Cardiac muscle cell (in vitro differentiated cells and primary cell): ENCODE results near the gene SDHC. TPM values are rescaled to one million over a fixed set of nuclear protein-coding genes. Genes with fewer than 3 reads are reported as not detected.

Experiments used
- DNase-seq, 2 donors: peaks; one replicate each; pipeline versions ENCODE4 v3.0.0 to v3.0.0-alpha.2; 2010 to 2017; ENCODE audit warnings: low read depth in 1 of 2, low spot score in 1 of 2
- H3K27ac ChIP-seq: fragments of 200-600 bp; sonication (generic); 2 replicates; pipeline ENCODE4 v1.5.1; 2016
- H3K27me3 ChIP-seq: fragments of 200-600 bp; sonication (generic); 2 replicates; pipeline ENCODE4 v1.6.0; 2016; ENCODE audit warnings: control low read depth
- H3K36me3 ChIP-seq: fragments of 200-600 bp; sonication (generic); 2 replicates; pipeline ENCODE4 v1.5.1; 2016; ENCODE audit warnings: control low read depth
- H3K4me1 ChIP-seq: fragments of 200-600 bp; sonication (generic); 2 replicates; pipeline ENCODE4 v1.8.1; 2017; ENCODE audit warnings: low read depth, mild to moderate bottlenecking, mixed run types
- H3K4me3 ChIP-seq: fragments of 200-600 bp; sonication (generic); 2 replicates; pipeline ENCODE4 v1.5.1; 2016; ENCODE audit warnings: mild to moderate bottlenecking
- H3K9me3 ChIP-seq: fragments of 200-600 bp; sonication (generic); 2 replicates; pipeline ENCODE4 v1.5.1; 2017; ENCODE audit warnings: low read depth, mild to moderate bottlenecking, control low read depth
- CTCF ChIP-seq: IDR thresholded peaks from 2 replicates; pipeline ENCODE4 v1.5.1; 2012; ENCODE audit warnings: low read depth, mild to moderate bottlenecking, low read length
- polyA plus RNA-seq: library from polyadenylated mRNA; unstranded; fragments of >200 nt; fragmentation: Nextera tagmentation; extraction: Ambion mirVana; gene quantifications from 2 replicates; pipeline ENCODE4 v1.2.1, GENCODE V29; 2016
- total RNA-seq: library from RNA; depleted of rRNA; stranded (reverse); fragments of >200 nt; gene quantifications from 2 replicates; pipeline ENCODE4 v1.2.3, GENCODE V29; 2016

The SDHC gene
- total and polyA plus RNA-seq, 2 experiments from 2014 or later: 22.5 to 333 TPM

- Histone ChIP-seq H3K4me1 (no peaks in the 10 kb centered on the region), H3K9me3 (no peaks in the 10 kb centered on the region), H3K27me3 (no peaks in the 10 kb centered on the region), H3K27ac (no peak overlapping the region), H3K4me3 (no peak overlapping the region), H3K36me3 (peaks cover 6% of the 10 kb centered on the region)
- TF ChIP-seq CTCF: no peak
- DNase-seq: peak in 1 of 2 donors; percentile 10
These were observed 37.3 kb downstream of the SDHC start for GRCh38 chr1:161351482-161351881.

- no peaks in the 10 kb centered on the region for H3K9me3 ChIP-seq
- H3K4me1 ChIP-seq: no peaks in the 10 kb centered on the region
- H3K4me3 ChIP-seq: no peak overlapping the region
- no peak for DNase-seq
- TF ChIP-seq CTCF: no peak
- H3K27me3 ChIP-seq: no peaks in the 10 kb centered on the region
- H3K36me3 ChIP-seq: no peaks in the 10 kb centered on the region
- H3K27ac ChIP-seq: no peak overlapping the region
These were observed 42.9 kb downstream of the SDHC start for GRCh38 chr1:161357073-161357472.

GRCh38 chr1:161359291-161359690 is 45.1 kb downstream of the SDHC start:
- H3K27ac ChIP-seq: no peak overlapping the region
- peaks cover 3% of the 10 kb centered on the region for H3K36me3 ChIP-seq
- no peak for DNase-seq
- no peaks in the 10 kb centered on the region for H3K4me1 ChIP-seq
- no peak overlapping the region for H3K4me3 ChIP-seq
- TF ChIP-seq CTCF: no peak
- H3K9me3 ChIP-seq: no peaks in the 10 kb centered on the region
- no peaks in the 10 kb centered on the region for H3K27me3 ChIP-seq

- DNase-seq: no peak
- Histone ChIP-seq H3K4me3 (no peak overlapping the region), H3K27ac (no peak overlapping the region), H3K4me1 (no peaks in the 10 kb centered on the region), H3K9me3 (no peaks in the 10 kb centered on the region), H3K36me3 (peaks cover 6% of the 10 kb centered on the region), H3K27me3 (no peaks in the 10 kb centered on the region)
- TF ChIP-seq CTCF: no peak
These were observed 50.2 kb downstream of the SDHC start for GRCh38 chr1:161364332-161364731.

GRCh38 chr1:161365207-161365606 is 51.0 kb downstream of the SDHC start:
- Histone ChIP-seq H3K27me3 (no peaks in the 10 kb centered on the region), H3K4me1 (no peaks in the 10 kb centered on the region), H3K36me3 (peaks cover 6% of the 10 kb centered on the region), H3K9me3 (no peaks in the 10 kb centered on the region), H3K4me3 (no peak overlapping the region), H3K27ac (no peak overlapping the region)
- TF ChIP-seq CTCF: no peak
- DNase-seq: no peak

- Histone ChIP-seq H3K9me3 (no peaks in the 10 kb centered on the region), H3K4me3 (no peak within 1 kb of the TSS), H3K36me3 (peaks cover 6% of the 10 kb centered on the region), H3K27ac (peak within 1 kb of the TSS; percentile 50), H3K27me3 (no peaks in the 10 kb centered on the region), H3K4me1 (no peaks in the 10 kb centered on the region)
- TF ChIP-seq CTCF: peak; percentile 14
- DNase-seq: peak; percentile 65 to 86
These were observed 53.7 kb downstream of the SDHC start, which contains the start of gene CFAP126 for GRCh38 chr1:161367684-161368400. Gene CFAP126, minus strand, starts transcription at chr1:161367876. Its CDS starts 8 bp downstream, at chr1:161367868.
